ENCODE results near the gene PLA2G2D.

PLA2G2D gene

DNA sequence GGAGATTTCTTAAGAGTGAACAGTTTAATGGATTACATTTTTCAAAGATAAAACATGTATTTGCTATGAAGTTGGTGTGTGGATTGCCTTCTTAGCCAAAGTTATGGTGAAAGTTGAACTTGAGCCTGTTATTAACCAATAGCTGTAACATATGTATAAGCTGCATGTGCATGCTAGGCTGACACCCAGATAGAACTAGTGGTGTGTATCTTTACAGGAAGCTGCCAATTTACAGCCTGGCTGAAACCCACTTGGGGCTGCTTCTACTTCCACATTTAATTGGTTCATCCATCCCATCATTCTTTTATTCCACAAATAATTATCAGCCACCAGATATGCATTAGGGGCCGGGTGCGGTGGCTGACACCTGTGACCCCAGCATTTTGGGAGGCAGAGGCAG is 46.1 kb downstream of the PLA2G2D start:
- TF ChIP-seq POLR2AphosphoS5 (IDR thresholded peaks at IDR 0.05; ENCODE audit: low read depth, low read length), result no peak
- no peak for TF ChIP-seq FOXP2 (optimal IDR thresholded peaks at IDR 0.05; ENCODE audit: borderline replicate concordance, extremely low read depth, extremely low read length, insufficient read depth)

DNA sequence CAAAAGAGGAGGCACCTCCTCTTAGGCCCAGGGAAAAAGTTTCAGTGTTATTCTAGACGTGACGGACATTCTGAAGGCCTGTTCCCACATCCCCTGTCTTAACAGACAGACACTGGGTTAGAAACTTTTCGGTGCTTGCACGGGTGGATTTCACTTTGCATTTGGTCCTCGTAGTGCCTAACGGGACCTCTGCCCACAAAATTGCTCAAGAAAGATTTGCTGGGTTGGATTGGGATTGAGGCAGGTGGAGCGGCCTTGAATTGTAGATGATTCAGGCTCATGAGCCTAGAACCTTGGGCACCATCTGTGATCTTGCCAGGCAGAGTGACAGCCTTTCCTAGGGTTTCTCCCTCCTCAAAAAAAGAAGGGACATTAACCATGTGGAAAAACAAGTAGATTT is 46.6 kb downstream of the PLA2G2D start:
- TF ChIP-seq POLR2AphosphoS5 (IDR thresholded peaks at IDR 0.05; ENCODE audit: low read depth, low read length) (no peak), TAF1 (IDR thresholded peaks at IDR 0.05; ENCODE audit: borderline replicate concordance, insufficient read depth, low read length) (no peak), FOXP2 (optimal IDR thresholded peaks at IDR 0.05; ENCODE audit: borderline replicate concordance, extremely low read depth, extremely low read length, insufficient read depth) (no peak), SIN3A (IDR thresholded peaks at IDR 0.05; ENCODE audit: borderline replicate concordance, insufficient read depth, low read length) (no peak)
- TF ChIP-seq, protein P1, sequence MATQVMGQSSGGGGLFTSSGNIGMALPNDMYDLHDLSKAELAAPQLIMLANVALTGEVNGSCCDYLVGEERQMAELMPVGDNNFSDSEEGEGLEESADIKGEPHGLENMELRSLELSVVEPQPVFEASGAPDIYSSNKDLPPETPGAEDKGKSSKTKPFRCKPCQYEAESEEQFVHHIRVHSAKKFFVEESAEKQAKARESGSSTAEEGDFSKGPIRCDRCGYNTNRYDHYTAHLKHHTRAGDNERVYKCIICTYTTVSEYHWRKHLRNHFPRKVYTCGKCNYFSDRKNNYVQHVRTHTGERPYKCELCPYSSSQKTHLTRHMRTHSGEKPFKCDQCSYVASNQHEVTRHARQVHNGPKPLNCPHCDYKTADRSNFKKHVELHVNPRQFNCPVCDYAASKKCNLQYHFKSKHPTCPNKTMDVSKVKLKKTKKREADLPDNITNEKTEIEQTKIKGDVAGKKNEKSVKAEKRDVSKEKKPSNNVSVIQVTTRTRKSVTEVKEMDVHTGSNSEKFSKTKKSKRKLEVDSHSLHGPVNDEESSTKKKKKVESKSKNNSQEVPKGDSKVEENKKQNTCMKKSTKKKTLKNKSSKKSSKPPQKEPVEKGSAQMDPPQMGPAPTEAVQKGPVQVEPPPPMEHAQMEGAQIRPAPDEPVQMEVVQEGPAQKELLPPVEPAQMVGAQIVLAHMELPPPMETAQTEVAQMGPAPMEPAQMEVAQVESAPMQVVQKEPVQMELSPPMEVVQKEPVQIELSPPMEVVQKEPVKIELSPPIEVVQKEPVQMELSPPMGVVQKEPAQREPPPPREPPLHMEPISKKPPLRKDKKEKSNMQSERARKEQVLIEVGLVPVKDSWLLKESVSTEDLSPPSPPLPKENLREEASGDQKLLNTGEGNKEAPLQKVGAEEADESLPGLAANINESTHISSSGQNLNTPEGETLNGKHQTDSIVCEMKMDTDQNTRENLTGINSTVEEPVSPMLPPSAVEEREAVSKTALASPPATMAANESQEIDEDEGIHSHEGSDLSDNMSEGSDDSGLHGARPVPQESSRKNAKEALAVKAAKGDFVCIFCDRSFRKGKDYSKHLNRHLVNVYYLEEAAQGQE (IDR thresholded peaks at IDR 0.05; ENCODE audit: insufficient read depth in 1 of 2, low read depth in 2 of 2, low read length in 2 of 2), result no peak

DNA sequence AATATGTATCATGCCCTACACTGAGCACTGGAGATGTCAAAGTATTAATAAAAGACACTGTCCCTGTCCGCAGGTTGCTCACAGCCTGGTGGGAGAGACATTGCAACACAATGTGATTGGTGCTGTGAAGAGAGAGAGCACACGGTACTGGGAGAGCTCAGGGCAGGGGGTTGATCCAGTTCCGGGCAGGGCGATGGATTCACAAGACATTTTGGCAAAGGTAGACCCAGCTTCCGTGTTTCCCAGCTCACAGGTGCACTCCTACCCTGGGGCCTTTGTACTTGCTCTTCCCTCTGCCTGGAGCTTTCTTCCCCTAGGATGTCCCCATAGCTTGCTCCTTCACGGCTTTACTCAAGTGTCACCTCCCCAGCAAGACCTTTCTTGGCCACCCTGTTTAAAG is 47.9 kb downstream of the PLA2G2D start:
- TF ChIP-seq POLR2AphosphoS5 (IDR thresholded peaks at IDR 0.05; ENCODE audit: low read depth, low read length) (no peak), TAF1 (IDR thresholded peaks at IDR 0.05; ENCODE audit: borderline replicate concordance, insufficient read depth, low read length) (no peak), SIN3A (IDR thresholded peaks at IDR 0.05; ENCODE audit: borderline replicate concordance, insufficient read depth, low read length) (no peak), FOXP2 (optimal IDR thresholded peaks at IDR 0.05; ENCODE audit: borderline replicate concordance, extremely low read depth, extremely low read length, insufficient read depth) (no peak)
- TF ChIP-seq, protein P1 (IDR thresholded peaks at IDR 0.05; ENCODE audit: insufficient read depth in 1 of 2, low read depth in 2 of 2, low read length in 2 of 2), result no peak

DNA sequence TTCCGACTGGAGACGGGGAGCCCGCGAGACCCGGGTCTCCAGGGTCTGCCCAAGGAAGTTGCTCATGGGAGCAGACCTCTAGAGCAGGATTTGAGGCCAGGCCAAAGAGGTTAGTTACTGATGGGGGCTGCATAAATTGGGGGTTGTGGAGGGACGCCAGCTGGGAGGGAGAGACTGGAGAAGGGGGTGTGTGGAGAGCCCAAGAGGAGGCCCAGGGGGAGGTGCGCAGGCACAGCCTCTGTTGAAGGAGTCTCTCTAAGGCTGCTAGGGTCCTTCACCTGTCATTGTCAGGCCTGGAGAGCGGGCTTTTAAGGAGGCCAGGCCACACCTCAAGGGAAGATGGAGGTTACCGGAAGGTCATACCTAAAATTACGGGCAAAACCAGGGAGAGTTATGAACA is 49.0 kb downstream of the PLA2G2D start:
- TF ChIP-seq FOXP2 (optimal IDR thresholded peaks at IDR 0.05; ENCODE audit: borderline replicate concordance, extremely low read depth, extremely low read length, insufficient read depth) (no peak), SIN3A (IDR thresholded peaks at IDR 0.05; ENCODE audit: borderline replicate concordance, insufficient read depth, low read length) (no peak), TAF1 (IDR thresholded peaks at IDR 0.05; ENCODE audit: borderline replicate concordance, insufficient read depth, low read length) (no peak), POLR2AphosphoS5 (IDR thresholded peaks at IDR 0.05; ENCODE audit: low read depth, low read length) (no peak)
- TF ChIP-seq, protein P1 (IDR thresholded peaks at IDR 0.05; ENCODE audit: insufficient read depth in 1 of 2, low read depth in 2 of 2, low read length in 2 of 2), result no peak

DNA sequence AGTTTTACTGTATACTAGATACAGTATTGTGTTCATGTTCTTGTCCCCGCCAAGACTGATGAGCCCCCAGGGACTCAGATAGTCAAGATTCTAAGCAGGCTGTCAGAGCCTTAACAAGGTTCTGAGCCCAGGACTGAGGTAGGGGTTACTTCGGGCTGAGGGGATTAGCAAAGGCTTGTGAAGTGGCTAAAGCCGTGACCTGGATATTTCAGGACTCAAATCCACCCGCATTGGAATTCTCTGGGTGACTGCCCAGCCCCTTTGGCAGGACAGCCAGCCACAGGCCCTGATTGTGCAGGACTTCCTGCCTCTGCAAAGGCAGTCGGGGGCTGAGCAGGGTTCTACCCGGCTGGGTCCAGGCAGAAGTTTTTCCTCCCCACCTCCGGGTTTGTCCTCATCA is 49.5 kb downstream of the PLA2G2D start, which contains the start of gene PLA2G5:
PLA2G5 (plus strand) TSS at position 321 of the 400 bp plus-strand sequence. CDS start 14,637 bp downstream, outside the sequence.
- no peak for TF ChIP-seq SIN3A (IDR thresholded peaks at IDR 0.05; ENCODE audit: borderline replicate concordance, insufficient read depth, low read length)
- TF ChIP-seq TAF1 (IDR thresholded peaks at IDR 0.05; ENCODE audit: borderline replicate concordance, insufficient read depth, low read length), result no peak
- TF ChIP-seq, protein P1 (IDR thresholded peaks at IDR 0.05; ENCODE audit: insufficient read depth in 1 of 2, low read depth in 2 of 2, low read length in 2 of 2), result no peak
- no peak for TF ChIP-seq POLR2AphosphoS5 (IDR thresholded peaks at IDR 0.05; ENCODE audit: low read depth, low read length)
- no peak for TF ChIP-seq FOXP2 (optimal IDR thresholded peaks at IDR 0.05; ENCODE audit: borderline replicate concordance, extremely low read depth, extremely low read length, insufficient read depth)
